D721Med (cell line): Measurements from ENCODE around the gene PRSS12.

Experiments used
- DNase-seq: peaks from one replicate; pipeline ENCODE4 v3.0.0; 2011; ENCODE audit warnings: low spot score; ENCODE audit not compliant: insufficient read length
- FAIRE-seq: peaks from 2 replicates; lab custom pipeline; 2011; peaks lifted over from hg19 to GRCh38; lab: Jason Lieb, UNC
- CTCF ChIP-seq: IDR thresholded peaks from 2 replicates; pipeline ENCODE4 v1.5.1; 2012; ENCODE audit warnings: mild to moderate bottlenecking, control low read depth; ENCODE audit not compliant: insufficient read depth; ENCODE audit errors: missing control alignments

Gene PRSS12

GRCh38 chr4:118296729-118297128 lies 56.1 kb downstream of the PRSS12 start:
- no peak for DNase-seq
- FAIRE-seq = no peak
- no peak for TF ChIP-seq CTCF

- TF ChIP-seq CTCF = no peak
- DNase-seq = no peak
- no peak for FAIRE-seq
Measured at GRCh38 chr4:118290951-118291350, 61.9 kb downstream of the PRSS12 start.

DNA sequence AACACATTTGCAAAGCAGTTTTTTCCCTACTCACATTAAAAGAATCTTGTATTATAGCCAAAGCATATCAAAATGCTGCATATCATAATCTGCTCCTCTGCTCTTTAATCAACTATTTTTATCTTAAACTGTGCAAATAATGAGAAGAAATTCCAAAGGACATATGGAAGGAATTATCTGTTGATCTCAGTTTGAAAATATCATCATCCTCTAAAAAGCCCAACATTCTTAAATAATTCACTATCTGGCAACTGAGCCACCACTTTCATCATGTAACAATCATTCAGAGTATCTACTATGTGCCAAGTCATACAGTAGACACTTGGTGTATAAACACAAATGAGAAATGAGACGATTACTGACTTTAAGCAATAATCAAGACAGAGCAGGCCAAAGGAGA lies 63.0 kb downstream of the PRSS12 start:
- FAIRE-seq (no peak), DNase-seq (no peak)
- TF ChIP-seq CTCF = no peak

DNA sequence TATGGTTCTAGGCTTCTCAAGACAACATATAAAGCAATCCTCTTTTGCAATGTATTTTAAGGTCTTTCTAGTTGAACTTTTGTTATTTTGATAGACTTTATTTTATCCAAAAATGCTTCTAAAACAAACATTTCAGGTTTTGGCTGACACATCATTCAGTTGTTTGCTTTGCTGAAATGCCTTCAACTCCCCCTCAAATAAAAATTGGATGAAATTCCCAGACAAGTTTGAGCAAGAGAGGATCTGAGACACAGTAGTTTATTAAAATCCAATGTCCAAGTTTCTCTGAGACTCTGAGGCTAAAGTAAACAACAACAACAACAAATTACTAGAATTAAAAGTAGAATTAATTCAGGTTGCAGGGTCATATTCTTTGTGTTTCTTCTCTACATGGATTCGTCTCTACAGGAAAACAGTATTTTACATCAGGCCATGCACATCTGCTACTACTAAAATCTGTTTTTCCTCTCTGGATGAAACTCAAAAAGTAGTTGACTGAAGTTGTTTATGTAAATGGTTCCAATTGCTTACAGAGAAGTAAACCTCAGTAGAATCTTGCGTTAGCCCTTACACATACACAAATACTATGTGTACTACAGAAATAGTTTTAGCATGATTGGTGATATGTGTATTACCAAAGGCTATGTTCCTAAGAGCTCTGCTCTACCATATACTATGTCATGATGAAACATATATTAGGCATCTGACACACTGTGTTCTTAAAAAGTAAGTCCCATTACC lies 64.9 kb downstream of the PRSS12 start:
- DNase-seq (no peak), FAIRE-seq (no peak)

DNA sequence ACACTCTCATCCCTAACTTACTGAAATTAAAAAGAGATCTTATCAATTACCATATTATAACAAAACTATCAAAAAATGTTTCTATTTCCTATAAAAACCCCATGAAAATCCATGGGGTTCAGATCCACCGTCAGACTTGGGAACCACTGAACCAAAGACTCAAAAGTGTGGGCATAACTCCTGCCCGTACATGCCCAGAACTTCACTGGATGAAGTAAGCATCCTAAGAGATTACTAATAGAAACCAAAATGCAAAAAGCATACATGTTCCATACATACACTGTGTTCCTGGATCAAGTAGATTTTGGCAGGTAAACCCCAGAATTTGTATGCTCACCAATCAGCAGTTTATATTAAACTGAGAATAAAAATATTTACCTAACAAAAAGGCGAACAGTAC lies 66.1 kb downstream of the PRSS12 start:
- TF ChIP-seq CTCF = no peak
- FAIRE-seq (no peak), DNase-seq (no peak)

More for the DNA sequence above, 64.9 kb downstream of the PRSS12 start:
- TF ChIP-seq CTCF = no peak

GRCh38 chr4:118285931-118286330 lies 66.9 kb downstream of the PRSS12 start:
- FAIRE-seq (no peak), DNase-seq (no peak)
- TF ChIP-seq CTCF = no peak

- no peak for TF ChIP-seq CTCF
- DNase-seq (no peak), FAIRE-seq (no peak)
Measured at GRCh38 chr4:118284169-118284568, 68.6 kb downstream of the PRSS12 start.
